ENCODE data around the gene ANKRD60. TPM values are rescaled to one million over a fixed set of nuclear protein-coding genes. Genes with fewer than 3 reads are reported as not detected.

ANKRD60 gene
- total RNA-seq, 4 donors from 2014 or later: not detected

GRCh38 chr20:58179083-58179431 is 49.4 kb downstream of the ANKRD60 start:
- no peak for TF ChIP-seq CTCF (IDR thresholded peaks at IDR 0.05)
- no peak for TF ChIP-seq POLR2A (IDR thresholded peaks at IDR 0.05)
- WGBS, 2 donors: 58 to 66% methylated on average over 5 to 9 of the region's 9 CpGs
- no peak overlapping the region for H3K4me3 ChIP-seq (ENCODE audit: low read depth, poor library complexity, severe bottlenecking)
- DNase-seq (ENCODE audit: low spot score in 2 of 2): no peak
- intact Hi-C loops (cut with DNase I; ENCODE audit: low total_unique reads): loop anchor here (1.0 kb wide), 1 partner anchor 525 kb away; no protein-coding TSS in a partner anchor

- peak; percentile 47 to 90 for DNase-seq (ENCODE audit: low spot score in 2 of 2)
- H3K4me3 ChIP-seq (ENCODE audit: low read depth, poor library complexity, severe bottlenecking): no peak overlapping the region
- intact Hi-C loops (cut with DNase I; ENCODE audit: low total_unique reads): no loop called here
- TF ChIP-seq POLR2A (IDR thresholded peaks at IDR 0.05) (no peak), CTCF (IDR thresholded peaks at IDR 0.05) (no peak)
- WGBS, 2 donors: 79 to 84% methylated on average over 10 of the region's 10 CpGs
These were observed 50.7 kb downstream of the ANKRD60 start for GRCh38 chr20:58177799-58178198.

- no peak for DNase-seq (ENCODE audit: low spot score in 2 of 2)
- intact Hi-C loops (cut with DNase I; ENCODE audit: low total_unique reads): no loop called here
- H3K4me3 ChIP-seq (ENCODE audit: low read depth, poor library complexity, severe bottlenecking): no peak overlapping the region
- WGBS, 2 donors: 94 to 97% methylated on average over 5 of the region's 5 CpGs
- TF ChIP-seq CTCF (IDR thresholded peaks at IDR 0.05) (no peak), POLR2A (IDR thresholded peaks at IDR 0.05) (no peak)
These were observed 52.6 kb downstream of the ANKRD60 start for GRCh38 chr20:58175836-58176235.

- no peak overlapping the region for H3K4me3 ChIP-seq (ENCODE audit: low read depth, poor library complexity, severe bottlenecking)
- 84 to 88% methylated on average over 9 of the region's 9 CpGs for WGBS, 2 donors
- no peak for DNase-seq (ENCODE audit: low spot score in 2 of 2)
- intact Hi-C loops (cut with DNase I; ENCODE audit: low total_unique reads): no loop called here
- TF ChIP-seq CTCF (IDR thresholded peaks at IDR 0.05) (no peak), POLR2A (IDR thresholded peaks at IDR 0.05) (no peak)
These were observed 53.0 kb downstream of the ANKRD60 start for GRCh38 chr20:58175425-58175824.

- intact Hi-C loops (cut with DNase I; ENCODE audit: low total_unique reads): no loop called here
- peak; percentile 43 to 92 for DNase-seq (ENCODE audit: low spot score in 2 of 2)
- H3K4me3 ChIP-seq (ENCODE audit: low read depth, poor library complexity, severe bottlenecking): no peak overlapping the region
- WGBS, 2 donors: 56 to 62% methylated on average over 10 of the region's 10 CpGs
- no peak for TF ChIP-seq CTCF (IDR thresholded peaks at IDR 0.05)
- TF ChIP-seq POLR2A (IDR thresholded peaks at IDR 0.05): no peak
These were observed 53.7 kb downstream of the ANKRD60 start for GRCh38 chr20:58174708-58175280.

Data from lower leg skin (tissue), 4 donors.